ENCODE results near the gene MSRB3.
A peak's percentile ranks its signal among the peaks of the same experiment; 100 is the strongest.

MSRB3 gene

GRCh38 chr12:65331456-65331855, 53.0 kb downstream of the MSRB3 start:
- no peak for TF ChIP-seq CTCF (conservative IDR thresholded peaks at IDR 0.05; ENCODE audit: low read length)
- H3K4me3 ChIP-seq (ENCODE audit: low read length): no peak overlapping the region
- no peak for DNase-seq (ENCODE audit: low read depth)

GRCh38 chr12:65333649-65334048, 55.2 kb downstream of the MSRB3 start:
- TF ChIP-seq CTCF (conservative IDR thresholded peaks at IDR 0.05; ENCODE audit: low read length): no peak
- no peak for DNase-seq (ENCODE audit: low read depth)
- no peak overlapping the region for H3K4me3 ChIP-seq (ENCODE audit: low read length)

GRCh38 chr12:65334521-65334920, 56.0 kb downstream of the MSRB3 start:
- peak; percentile 33 for DNase-seq (ENCODE audit: low read depth)
- no peak for TF ChIP-seq CTCF (conservative IDR thresholded peaks at IDR 0.05; ENCODE audit: low read length)
- no peak overlapping the region for H3K4me3 ChIP-seq (ENCODE audit: low read length)

GRCh38 chr12:65335021-65335714, 56.7 kb downstream of the MSRB3 start:
- H3K4me3 ChIP-seq (ENCODE audit: low read length): no peak overlapping the region
- TF ChIP-seq CTCF (conservative IDR thresholded peaks at IDR 0.05; ENCODE audit: low read length): no peak
- peak; percentile 92 for DNase-seq (ENCODE audit: low read depth)

- DNase-seq (ENCODE audit: low read depth): no peak
- H3K4me3 ChIP-seq (ENCODE audit: low read length): no peak overlapping the region
- TF ChIP-seq CTCF (conservative IDR thresholded peaks at IDR 0.05; ENCODE audit: low read length): no peak
Measured at GRCh38 chr12:65335981-65336380, 57.5 kb downstream of the MSRB3 start.

GRCh38 chr12:65339161-65339560, 60.7 kb downstream of the MSRB3 start:
- no peak for DNase-seq (ENCODE audit: low read depth)
- H3K4me3 ChIP-seq (ENCODE audit: low read length): no peak overlapping the region
- TF ChIP-seq CTCF (conservative IDR thresholded peaks at IDR 0.05; ENCODE audit: low read length): no peak

- no peak for TF ChIP-seq CTCF (conservative IDR thresholded peaks at IDR 0.05; ENCODE audit: low read length)
- DNase-seq (ENCODE audit: low read depth): no peak
- H3K4me3 ChIP-seq (ENCODE audit: low read length): no peak overlapping the region
Measured at GRCh38 chr12:65343230-65343629, 64.7 kb downstream of the MSRB3 start.

Data from AG10803 (cell line).